Mesothelial cell of epicardium (in vitro differentiated cells): ENCODE results near the gene TRAF3. TPM values are rescaled to one million over a fixed set of nuclear protein-coding genes. Genes with fewer than 3 reads are reported as not detected.

Experiments
- DNase-seq, 2 experiments: peaks; one replicate each; pipeline ENCODE4 v3.0.0; 2021; ENCODE audit warnings: low spot score in 2 of 2; ENCODE audit not compliant: unreplicated experiment in 2 of 2
- H3K27ac Mint-ChIP-seq: 2 replicates; pipeline ENCODE4 v1.8.0; 2021; ENCODE audit warnings: mixed read lengths
- H3K27me3 Mint-ChIP-seq: 2 replicates; pipeline ENCODE4 v1.8.0; 2021; ENCODE audit warnings: low read depth, mixed read lengths
- H3K36me3 Mint-ChIP-seq: 2 replicates; pipeline ENCODE4 v1.8.0; 2021; ENCODE audit warnings: mixed read lengths
- H3K4me1 Mint-ChIP-seq: 2 replicates; pipeline ENCODE4 v1.8.0; 2021; ENCODE audit warnings: mixed read lengths
- H3K4me3 Mint-ChIP-seq: 2 replicates; pipeline ENCODE4 v1.8.0; 2021; ENCODE audit warnings: mild to moderate bottlenecking, moderate library complexity, mixed read lengths
- H3K9me3 Mint-ChIP-seq: 2 replicates; pipeline ENCODE4 v1.8.0; 2021; ENCODE audit warnings: mixed read lengths
- total RNA-seq: library from RNA; stranded (reverse); gene quantifications from 3 replicates; pipeline ENCODE4 v1.2.1, GENCODE V29; 2021
- TF ChIP-seq, protein P1 (sequence below): fragments of 200-600 bp; sonication (generic); IDR thresholded peaks from one replicate; pipeline ENCODE4 v1.5.0; 2021; ENCODE audit warnings: antibody characterized with exemption; ENCODE audit not compliant: unreplicated experiment

TRAF3 gene
- total RNA-seq, 1 donor from 2014 or later, result 26.4 TPM

DNA sequence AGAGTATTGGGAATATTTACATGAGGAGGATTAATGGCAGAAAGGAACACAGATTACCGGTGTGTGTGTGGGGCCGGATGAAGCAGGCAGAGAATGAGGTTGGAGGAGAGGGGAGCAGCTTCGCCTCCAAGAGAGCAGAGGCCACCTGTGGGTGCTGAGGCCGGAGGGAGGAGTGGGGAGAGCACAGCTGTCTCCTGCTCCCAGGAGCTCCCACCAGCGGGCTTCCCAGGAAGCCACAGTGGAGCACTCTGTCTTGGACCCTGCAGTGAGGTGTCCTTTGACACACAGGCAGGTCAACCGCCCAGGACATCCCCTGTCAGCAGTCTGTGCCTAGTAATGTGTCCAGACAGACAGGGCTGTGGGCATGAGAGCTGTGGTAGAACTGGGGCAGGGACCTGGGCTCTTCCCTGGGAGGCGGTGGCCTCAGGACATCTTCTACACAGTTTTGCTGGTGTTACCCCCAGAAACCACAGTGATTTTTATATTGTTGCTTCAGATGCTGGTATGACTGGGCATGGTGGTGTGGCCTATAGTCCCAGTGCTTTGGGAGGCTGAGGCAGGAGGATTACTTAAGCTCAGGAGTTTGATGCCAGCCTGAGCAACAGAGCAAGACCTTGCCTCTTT, 126.8 kb downstream of the TRAF3 start:
- Mint-ChIP-seq H3K9me3 (no peaks in the 10 kb centered on the region), H3K36me3 (peaks cover 32% of the 10 kb centered on the region), H3K4me1 (no peaks in the 10 kb centered on the region), H3K4me3 (no peak overlapping the region), H3K27ac (no peak overlapping the region), H3K27me3 (no peaks in the 10 kb centered on the region)
- no peak for DNase-seq
- TF ChIP-seq, protein P1, sequence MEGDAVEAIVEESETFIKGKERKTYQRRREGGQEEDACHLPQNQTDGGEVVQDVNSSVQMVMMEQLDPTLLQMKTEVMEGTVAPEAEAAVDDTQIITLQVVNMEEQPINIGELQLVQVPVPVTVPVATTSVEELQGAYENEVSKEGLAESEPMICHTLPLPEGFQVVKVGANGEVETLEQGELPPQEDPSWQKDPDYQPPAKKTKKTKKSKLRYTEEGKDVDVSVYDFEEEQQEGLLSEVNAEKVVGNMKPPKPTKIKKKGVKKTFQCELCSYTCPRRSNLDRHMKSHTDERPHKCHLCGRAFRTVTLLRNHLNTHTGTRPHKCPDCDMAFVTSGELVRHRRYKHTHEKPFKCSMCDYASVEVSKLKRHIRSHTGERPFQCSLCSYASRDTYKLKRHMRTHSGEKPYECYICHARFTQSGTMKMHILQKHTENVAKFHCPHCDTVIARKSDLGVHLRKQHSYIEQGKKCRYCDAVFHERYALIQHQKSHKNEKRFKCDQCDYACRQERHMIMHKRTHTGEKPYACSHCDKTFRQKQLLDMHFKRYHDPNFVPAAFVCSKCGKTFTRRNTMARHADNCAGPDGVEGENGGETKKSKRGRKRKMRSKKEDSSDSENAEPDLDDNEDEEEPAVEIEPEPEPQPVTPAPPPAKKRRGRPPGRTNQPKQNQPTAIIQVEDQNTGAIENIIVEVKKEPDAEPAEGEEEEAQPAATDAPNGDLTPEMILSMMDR, result no peak

DNA sequence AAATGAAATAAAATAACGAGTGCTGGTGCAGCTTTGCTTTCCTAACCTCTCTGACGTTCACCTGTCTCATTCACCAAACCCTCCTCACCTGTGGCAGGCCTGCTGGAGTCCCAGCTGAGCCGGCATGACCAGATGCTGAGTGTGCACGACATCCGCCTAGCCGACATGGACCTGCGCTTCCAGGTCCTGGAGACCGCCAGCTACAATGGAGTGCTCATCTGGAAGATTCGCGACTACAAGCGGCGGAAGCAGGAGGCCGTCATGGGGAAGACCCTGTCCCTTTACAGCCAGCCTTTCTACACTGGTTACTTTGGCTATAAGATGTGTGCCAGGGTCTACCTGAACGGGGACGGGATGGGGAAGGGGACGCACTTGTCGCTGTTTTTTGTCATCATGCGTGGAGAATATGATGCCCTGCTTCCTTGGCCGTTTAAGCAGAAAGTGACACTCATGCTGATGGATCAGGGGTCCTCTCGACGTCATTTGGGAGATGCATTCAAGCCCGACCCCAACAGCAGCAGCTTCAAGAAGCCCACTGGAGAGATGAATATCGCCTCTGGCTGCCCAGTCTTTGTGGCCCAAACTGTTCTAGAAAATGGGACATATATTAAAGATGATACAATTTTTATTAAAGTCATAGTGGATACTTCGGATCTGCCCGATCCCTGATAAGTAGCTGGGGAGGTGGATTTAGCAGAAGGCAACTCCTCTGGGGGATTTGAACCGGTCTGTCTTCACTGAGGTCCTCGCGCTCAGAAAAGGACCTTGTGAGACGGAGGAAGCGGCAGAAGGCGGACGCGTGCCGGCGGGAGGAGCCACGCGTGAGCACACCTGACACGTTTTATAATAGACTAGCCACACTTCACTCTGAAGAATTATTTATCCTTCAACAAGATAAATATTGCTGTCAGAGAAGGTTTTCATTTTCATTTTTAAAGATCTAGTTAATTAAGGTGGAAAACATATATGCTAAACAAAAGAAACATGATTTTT, 128.2 kb downstream of the TRAF3 start:
- Mint-ChIP-seq H3K4me3 (no peak overlapping the region), H3K4me1 (no peaks in the 10 kb centered on the region), H3K36me3 (peaks cover 28% of the 10 kb centered on the region), H3K9me3 (no peaks in the 10 kb centered on the region), H3K27me3 (no peaks in the 10 kb centered on the region), H3K27ac (no peak overlapping the region)
- no peak for DNase-seq
- TF ChIP-seq, protein P1, result no peak

DNA sequence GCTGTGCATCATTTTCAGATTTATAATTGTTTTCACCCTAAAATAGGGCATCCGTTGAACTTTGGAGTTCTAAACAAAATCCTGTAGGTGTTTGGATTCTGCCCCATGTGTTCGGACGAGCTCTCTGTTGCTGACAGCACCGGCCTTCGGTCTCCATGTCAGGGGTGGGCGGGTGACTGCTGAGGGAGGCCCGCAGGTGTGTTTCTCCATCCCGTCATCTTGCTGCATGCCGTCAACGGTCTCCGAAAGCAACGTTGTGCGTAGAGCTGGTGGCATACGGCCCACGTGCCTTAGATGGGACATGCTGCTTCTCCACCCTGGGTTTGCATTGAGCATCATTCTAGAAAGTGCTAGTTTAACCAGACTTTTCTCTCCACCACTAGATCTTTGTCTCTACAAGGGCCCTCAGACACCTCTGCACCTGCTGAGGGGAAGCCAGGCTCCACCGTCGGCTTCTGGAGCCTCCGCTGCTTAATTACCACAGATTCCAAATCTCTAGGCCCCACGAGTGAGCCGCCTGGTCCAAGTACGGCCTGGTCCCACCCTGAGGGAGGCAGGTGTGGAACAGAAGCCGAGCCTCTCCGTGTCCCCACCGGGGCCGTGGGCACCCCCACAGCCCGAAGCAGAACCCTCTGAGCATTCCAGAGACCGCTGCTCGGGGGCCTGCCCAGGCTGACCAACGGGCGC, 129.5 kb downstream of the TRAF3 start:
- H3K36me3 Mint-ChIP-seq, result peaks cover 28% of the 10 kb centered on the region
- TF ChIP-seq, protein P1, result no peak
- no peaks in the 10 kb centered on the region for H3K9me3 Mint-ChIP-seq
- no peak overlapping the region for H3K4me3 Mint-ChIP-seq
- no peaks in the 10 kb centered on the region for H3K4me1 Mint-ChIP-seq
- no peak overlapping the region for H3K27ac Mint-ChIP-seq
- H3K27me3 Mint-ChIP-seq, result no peaks in the 10 kb centered on the region
- DNase-seq, result no peak

DNA sequence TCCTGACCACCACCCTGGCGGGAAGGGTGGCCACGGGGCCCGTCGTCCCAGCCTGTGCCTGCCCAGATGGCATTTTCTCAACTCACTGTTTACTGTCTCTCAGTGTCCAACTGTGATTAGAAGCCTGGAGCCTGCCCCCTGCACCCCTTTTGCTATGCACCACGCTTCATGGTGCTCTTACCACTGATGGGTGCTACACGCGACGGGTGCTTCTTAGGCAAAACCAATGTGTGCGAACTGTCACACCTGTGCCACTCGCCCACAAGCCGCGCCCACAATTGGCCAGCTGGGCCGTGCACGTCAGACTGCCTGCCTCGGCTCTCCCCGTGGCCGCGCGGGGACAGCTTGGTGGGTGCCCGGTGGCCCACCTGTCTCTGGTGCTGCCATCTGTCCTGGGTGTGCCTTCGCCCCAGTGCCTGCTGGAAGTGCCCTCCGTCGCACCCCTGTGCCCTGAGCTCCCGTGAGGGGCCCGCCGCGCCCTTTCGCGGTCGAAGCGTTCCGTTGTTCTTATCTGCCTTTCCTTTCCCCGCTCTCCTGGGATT, 130.1 kb downstream of the TRAF3 start:
- Mint-ChIP-seq H3K9me3 (no peaks in the 10 kb centered on the region), H3K4me1 (no peaks in the 10 kb centered on the region), H3K4me3 (no peak overlapping the region), H3K27ac (no peak overlapping the region), H3K36me3 (peaks cover 28% of the 10 kb centered on the region), H3K27me3 (no peaks in the 10 kb centered on the region)
- no peak for DNase-seq
- TF ChIP-seq, protein P1, result no peak

DNA sequence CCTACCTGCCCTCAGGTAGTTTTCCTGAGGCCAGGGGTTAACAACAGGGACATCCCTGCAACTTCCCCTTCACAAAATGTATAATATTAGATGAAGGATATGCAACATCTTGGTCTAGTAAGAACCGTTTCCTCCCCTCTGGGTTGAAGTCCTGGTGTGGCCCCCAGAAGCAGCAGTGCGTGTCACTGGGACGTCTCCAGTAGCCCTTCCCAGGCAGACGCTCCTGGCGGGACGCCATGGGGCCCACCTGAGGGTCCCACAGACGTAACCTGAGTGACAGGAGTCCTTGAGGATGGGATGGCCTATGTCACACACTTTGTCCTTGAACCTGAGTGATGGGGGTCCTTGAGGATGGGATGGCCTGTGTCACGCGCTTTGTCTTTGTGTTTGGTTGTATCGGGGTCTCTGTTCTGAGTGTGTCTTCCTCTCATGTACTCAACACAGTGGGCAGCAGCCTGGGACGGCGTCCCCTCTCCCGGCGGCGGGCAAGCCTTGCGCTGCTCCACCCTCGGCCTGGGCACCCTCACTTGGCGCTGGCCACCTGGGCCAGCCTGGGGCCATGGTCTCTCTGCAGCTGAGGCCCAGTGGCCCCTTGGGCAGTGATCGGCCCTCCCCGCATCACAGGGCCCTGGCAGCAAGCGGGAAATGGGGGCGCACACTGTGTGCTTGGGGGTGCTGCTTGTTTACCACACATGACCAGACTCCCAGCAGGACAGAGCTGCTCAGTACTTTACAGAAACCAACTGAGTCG, 130.9 kb downstream of the TRAF3 start:
- Mint-ChIP-seq H3K27me3 (no peaks in the 10 kb centered on the region), H3K4me3 (no peak overlapping the region), H3K9me3 (no peaks in the 10 kb centered on the region), H3K27ac (no peak overlapping the region), H3K36me3 (peaks cover 26% of the 10 kb centered on the region), H3K4me1 (no peaks in the 10 kb centered on the region)
- DNase-seq, result no peak
- TF ChIP-seq, protein P1, result no peak
